ENCODE measurements around the gene NSFL1C.

The NSFL1C gene

DNA sequence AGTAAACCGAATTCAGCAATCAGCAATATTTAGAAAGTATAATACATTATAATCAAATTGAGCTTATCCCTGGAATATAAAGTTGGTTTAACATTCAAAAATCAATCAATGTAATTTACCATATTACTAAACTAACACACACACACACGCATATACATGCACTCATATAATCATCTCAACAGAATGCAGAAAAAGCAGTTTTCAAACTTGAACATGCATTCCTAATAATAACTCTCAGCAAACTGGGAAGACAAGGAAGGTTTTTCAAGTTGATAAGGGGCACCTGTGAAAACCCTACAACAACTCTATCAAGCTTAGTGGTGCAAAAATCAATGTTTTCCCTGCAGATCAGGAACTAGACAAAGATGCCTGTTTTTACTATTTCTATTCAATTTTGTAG is 19.9 kb upstream of the NSFL1C start:
- no peak overlapping the region for H3K4me3 ChIP-seq (ENCODE audit: control insufficient read depth, low read depth, low read length)
- TF ChIP-seq, protein P1, sequence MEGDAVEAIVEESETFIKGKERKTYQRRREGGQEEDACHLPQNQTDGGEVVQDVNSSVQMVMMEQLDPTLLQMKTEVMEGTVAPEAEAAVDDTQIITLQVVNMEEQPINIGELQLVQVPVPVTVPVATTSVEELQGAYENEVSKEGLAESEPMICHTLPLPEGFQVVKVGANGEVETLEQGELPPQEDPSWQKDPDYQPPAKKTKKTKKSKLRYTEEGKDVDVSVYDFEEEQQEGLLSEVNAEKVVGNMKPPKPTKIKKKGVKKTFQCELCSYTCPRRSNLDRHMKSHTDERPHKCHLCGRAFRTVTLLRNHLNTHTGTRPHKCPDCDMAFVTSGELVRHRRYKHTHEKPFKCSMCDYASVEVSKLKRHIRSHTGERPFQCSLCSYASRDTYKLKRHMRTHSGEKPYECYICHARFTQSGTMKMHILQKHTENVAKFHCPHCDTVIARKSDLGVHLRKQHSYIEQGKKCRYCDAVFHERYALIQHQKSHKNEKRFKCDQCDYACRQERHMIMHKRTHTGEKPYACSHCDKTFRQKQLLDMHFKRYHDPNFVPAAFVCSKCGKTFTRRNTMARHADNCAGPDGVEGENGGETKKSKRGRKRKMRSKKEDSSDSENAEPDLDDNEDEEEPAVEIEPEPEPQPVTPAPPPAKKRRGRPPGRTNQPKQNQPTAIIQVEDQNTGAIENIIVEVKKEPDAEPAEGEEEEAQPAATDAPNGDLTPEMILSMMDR (IDR thresholded peaks at IDR 0.05; ENCODE audit: control insufficient read depth, insufficient read depth, low read depth, low read length, missing control alignments) = no peak
- no peak for DNase-seq (ENCODE audit: low read depth)

GRCh38 chr20:1484438-1485116 is 17.9 kb upstream of the NSFL1C start:
- DNase-seq (ENCODE audit: low read depth) = no peak
- no peak overlapping the region for H3K4me3 ChIP-seq (ENCODE audit: control insufficient read depth, low read depth, low read length)
- TF ChIP-seq, protein P1 (IDR thresholded peaks at IDR 0.05; ENCODE audit: control insufficient read depth, insufficient read depth, low read depth, low read length, missing control alignments) = no peak

- DNase-seq (ENCODE audit: low read depth) = no peak
- TF ChIP-seq, protein P1 (IDR thresholded peaks at IDR 0.05; ENCODE audit: control insufficient read depth, insufficient read depth, low read depth, low read length, missing control alignments) = no peak
Observed at GRCh38 chr20:1479831-1480595, 13.4 kb upstream of the NSFL1C start.

GRCh38 chr20:1478566-1478965 is 11.9 kb upstream of the NSFL1C start:
- TF ChIP-seq, protein P1 (IDR thresholded peaks at IDR 0.05; ENCODE audit: control insufficient read depth, insufficient read depth, low read depth, low read length, missing control alignments) = no peak
- H3K4me3 ChIP-seq (ENCODE audit: control insufficient read depth, low read depth, low read length) = no peak overlapping the region
- DNase-seq (ENCODE audit: low read depth) = no peak

More at GRCh38 chr20:1479831-1480595, 13.4 kb upstream of the NSFL1C start:
- H3K4me3 ChIP-seq (ENCODE audit: control insufficient read depth, low read depth, low read length) = no peak overlapping the region

- TF ChIP-seq, protein P1 (IDR thresholded peaks at IDR 0.05; ENCODE audit: control insufficient read depth, insufficient read depth, low read depth, low read length, missing control alignments) = no peak
- H3K4me3 ChIP-seq (ENCODE audit: control insufficient read depth, low read depth, low read length) = no peak overlapping the region
- DNase-seq (ENCODE audit: low read depth) = no peak
Observed at GRCh38 chr20:1477896-1478490, 11.3 kb upstream of the NSFL1C start.

- no peak overlapping the region for H3K4me3 ChIP-seq (ENCODE audit: control insufficient read depth, low read depth, low read length)
- TF ChIP-seq, protein P1 (IDR thresholded peaks at IDR 0.05; ENCODE audit: control insufficient read depth, insufficient read depth, low read depth, low read length, missing control alignments) = peak; percentile 21
- no peak for DNase-seq (ENCODE audit: low read depth)
Observed at GRCh38 chr20:1474817-1475603, 8.4 kb upstream of the NSFL1C start.

All from AG09309 (cell line).